ENCODE measurements around the gene TMEM72.

TMEM72 gene

DNA sequence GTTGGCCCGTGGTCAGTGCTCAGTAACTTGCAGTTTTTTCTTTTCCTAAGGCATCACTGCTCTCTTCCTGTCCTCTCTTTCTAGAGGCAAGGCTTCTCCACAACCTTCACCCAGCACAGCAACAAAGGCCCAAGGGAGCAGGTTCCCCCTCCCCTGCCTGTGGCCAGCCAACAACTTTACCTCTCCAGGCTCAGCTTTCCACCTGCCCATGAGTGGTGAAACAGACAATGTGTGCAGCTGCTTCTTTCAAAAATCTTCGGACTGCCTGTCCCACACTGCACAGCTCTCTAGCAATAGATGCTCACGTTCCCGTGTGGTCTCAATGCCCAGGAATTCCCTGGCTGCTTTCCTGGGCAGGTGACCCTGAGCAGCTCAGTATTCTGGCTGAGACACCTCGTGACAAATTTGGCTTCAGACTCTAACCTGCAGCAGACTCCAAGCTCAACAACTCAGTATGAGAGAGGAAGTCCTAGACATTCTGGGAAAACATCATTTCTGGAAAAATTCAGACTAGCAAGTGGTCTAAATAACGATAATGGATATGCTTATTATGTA lies 28.9 kb upstream of the TMEM72 start:
- TF ChIP-seq, protein P1, sequence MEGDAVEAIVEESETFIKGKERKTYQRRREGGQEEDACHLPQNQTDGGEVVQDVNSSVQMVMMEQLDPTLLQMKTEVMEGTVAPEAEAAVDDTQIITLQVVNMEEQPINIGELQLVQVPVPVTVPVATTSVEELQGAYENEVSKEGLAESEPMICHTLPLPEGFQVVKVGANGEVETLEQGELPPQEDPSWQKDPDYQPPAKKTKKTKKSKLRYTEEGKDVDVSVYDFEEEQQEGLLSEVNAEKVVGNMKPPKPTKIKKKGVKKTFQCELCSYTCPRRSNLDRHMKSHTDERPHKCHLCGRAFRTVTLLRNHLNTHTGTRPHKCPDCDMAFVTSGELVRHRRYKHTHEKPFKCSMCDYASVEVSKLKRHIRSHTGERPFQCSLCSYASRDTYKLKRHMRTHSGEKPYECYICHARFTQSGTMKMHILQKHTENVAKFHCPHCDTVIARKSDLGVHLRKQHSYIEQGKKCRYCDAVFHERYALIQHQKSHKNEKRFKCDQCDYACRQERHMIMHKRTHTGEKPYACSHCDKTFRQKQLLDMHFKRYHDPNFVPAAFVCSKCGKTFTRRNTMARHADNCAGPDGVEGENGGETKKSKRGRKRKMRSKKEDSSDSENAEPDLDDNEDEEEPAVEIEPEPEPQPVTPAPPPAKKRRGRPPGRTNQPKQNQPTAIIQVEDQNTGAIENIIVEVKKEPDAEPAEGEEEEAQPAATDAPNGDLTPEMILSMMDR (IDR thresholded peaks at IDR 0.05; ENCODE audit: extremely low read depth, missing control alignments): no peak
- no peak for DNase-seq (ENCODE audit: low spot score)

- no peak for DNase-seq (ENCODE audit: low spot score)
- TF ChIP-seq, protein P1 (IDR thresholded peaks at IDR 0.05; ENCODE audit: extremely low read depth, missing control alignments): no peak
Measured at GRCh38 chr10:44883593-44884331, 27.4 kb upstream of the TMEM72 start.

- TF ChIP-seq, protein P1 (IDR thresholded peaks at IDR 0.05; ENCODE audit: extremely low read depth, missing control alignments): no peak
- no peak for DNase-seq (ENCODE audit: low spot score)
Measured at GRCh38 chr10:44885710-44886109, 25.4 kb upstream of the TMEM72 start.

- TF ChIP-seq, protein P1 (IDR thresholded peaks at IDR 0.05; ENCODE audit: extremely low read depth, missing control alignments): no peak
- no peak for DNase-seq (ENCODE audit: low spot score)
Measured at GRCh38 chr10:44886966-44887365, 24.2 kb upstream of the TMEM72 start.

DNA sequence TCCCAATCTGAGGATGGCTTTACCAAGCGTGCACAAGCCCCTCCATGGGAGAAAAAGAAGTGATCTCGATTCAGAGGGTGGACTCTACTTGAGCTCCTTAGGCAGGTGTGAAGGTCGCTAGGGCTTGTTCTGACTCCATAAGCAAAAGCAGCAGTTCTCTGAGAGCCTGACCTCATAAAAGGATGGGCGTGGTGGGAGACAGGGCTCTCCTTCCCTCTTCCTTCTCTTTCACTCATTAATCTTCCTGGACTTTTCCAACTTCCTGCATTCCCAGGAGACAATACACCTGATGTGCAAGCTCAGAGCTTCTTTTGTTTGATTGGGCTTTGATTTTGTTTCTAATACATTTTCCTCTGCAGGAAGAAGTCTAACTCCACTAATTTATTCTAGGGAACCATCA lies 22.3 kb upstream of the TMEM72 start:
- TF ChIP-seq, protein P1 (IDR thresholded peaks at IDR 0.05; ENCODE audit: extremely low read depth, missing control alignments): no peak
- DNase-seq (ENCODE audit: low spot score): no peak

GRCh38 chr10:44889834-44890233 lies 21.3 kb upstream of the TMEM72 start:
- DNase-seq (ENCODE audit: low spot score): no peak

More at GRCh38 chr10:44889834-44890233, 21.3 kb upstream of the TMEM72 start:
- TF ChIP-seq, protein P1 (IDR thresholded peaks at IDR 0.05; ENCODE audit: extremely low read depth, missing control alignments): no peak

Measured in GM20000 (cell line).